H1 (cell line): ENCODE data around the gene TMEM260.

ENCODE experiments used
- CEBPB ChIP-seq: IDR thresholded peaks from 2 replicates; pipeline ENCODE4 v1.6.1; 2012; ENCODE audit warnings: low read depth, low read length
- CREB1 ChIP-seq: IDR thresholded peaks from 2 replicates; pipeline ENCODE4 v1.6.1; 2012; ENCODE audit warnings: inconsistent platforms
- CTCF ChIP-seq, 3 experiments: IDR thresholded peaks; 1 replicate in 2 of 3; 2 replicates in 1 of 3; pipeline versions ENCODE4 v1.5.1 to v1.6.1; 2011; ENCODE audit warnings: low read length in 3 of 3, mild to moderate bottlenecking in 3 of 3, inconsistent platforms in 2 of 3, low read depth in 1 of 3, moderate library complexity in 1 of 3; ENCODE audit not compliant: insufficient read depth in 1 of 3; ENCODE audit errors: control extremely low read depth in 1 of 3
- EGR1 ChIP-seq: IDR thresholded peaks from 2 replicates; pipeline ENCODE4 v1.6.1; 2011; ENCODE audit warnings: low read depth, low read length, borderline replicate concordance
- POLR2A ChIP-seq, 2 experiments: IDR thresholded peaks; 1 replicate in 1 of 2; 2 replicates in 1 of 2; pipeline ENCODE4 v1.6.1; 2011; ENCODE audit warnings: low read depth in 2 of 2, low read length in 2 of 2, mild to moderate bottlenecking in 2 of 2; ENCODE audit errors: control extremely low read depth in 1 of 2
- SIN3A ChIP-seq, 2 experiments: IDR thresholded peaks in 1 of 2; conservative IDR thresholded peaks in 1 of 2; 2 replicates each; pipeline ENCODE4 v1.6.1; 2011 to 2012; ENCODE audit warnings: low read length in 2 of 2, improper control_type of control experiment in 1 of 2, low read depth in 1 of 2, mild to moderate bottlenecking in 1 of 2
- SP2 ChIP-seq: IDR thresholded peaks from 2 replicates; pipeline ENCODE4 v1.6.1; 2012; ENCODE audit warnings: mild to moderate bottlenecking, low read length, inconsistent platforms
- SUZ12 ChIP-seq: fragments of 200-600 bp; sonication (generic); IDR thresholded peaks from 2 replicates; pipeline ENCODE4 v1.6.1; 2012; ENCODE audit warnings: mild to moderate bottlenecking, inconsistent platforms, low read length, moderate library complexity, mixed read lengths
- TAF1 ChIP-seq: IDR thresholded peaks from 2 replicates; pipeline ENCODE4 v1.6.1; 2011; ENCODE audit warnings: mild to moderate bottlenecking, low read depth, low read length

DNA sequence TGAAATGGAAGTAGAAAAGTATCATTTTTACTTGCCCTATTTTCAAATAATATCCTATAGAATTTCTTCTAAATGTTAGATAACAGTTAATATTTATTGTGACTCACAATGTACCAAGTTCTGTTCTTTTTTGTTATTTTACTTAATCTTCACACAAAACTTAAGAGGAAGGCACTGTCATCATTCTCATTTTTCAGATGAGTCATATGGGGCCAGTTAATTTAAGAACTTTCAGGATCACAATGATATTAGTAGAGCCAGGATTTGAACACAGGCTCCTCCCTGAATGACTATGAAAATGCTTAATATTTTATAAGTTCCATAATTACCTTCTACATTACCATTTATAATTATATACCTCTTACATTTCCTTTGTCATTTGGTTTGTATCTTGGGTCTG is 10.4 kb upstream of the TMEM260 start:
- TF ChIP-seq TAF1: no peak
- TF ChIP-seq CEBPB: no peak
- TF ChIP-seq SP2: no peak
- no peak for TF ChIP-seq SUZ12
- TF ChIP-seq CTCF (IDR thresholded peaks at IDR 0.05; ENCODE audit: control extremely low read depth in 1 of 3, insufficient read depth in 1 of 3, low read depth in 1 of 3, low read length in 3 of 3): no peak
- no peak for TF ChIP-seq CREB1
- no peak for TF ChIP-seq POLR2A (IDR thresholded peaks at IDR 0.05; ENCODE audit: control extremely low read depth in 1 of 2, low read depth in 2 of 2, low read length in 2 of 2)
- TF ChIP-seq EGR1: no peak
- TF ChIP-seq SIN3A (conservative IDR thresholded peaks at IDR 0.05 in 1 of 2, IDR thresholded peaks at IDR 0.05 in 1 of 2; ENCODE audit: low read depth in 1 of 2, low read length in 2 of 2): no peak
